Stimulated activated CD8-positive, alpha-beta memory T cell treated with anti-CD3 and anti-CD28 coated beads, Interleukin-15, amount 100 ng/mL, for 48 hours (primary cell): Measurements from ENCODE around the gene INAFM1.
A peak's percentile ranks its signal among the peaks of the same experiment; 100 is the strongest.

Source experiments
- DNase-seq, 2 donors: peaks; one replicate each; pipeline ENCODE4 v3.0.0-alpha.2; 2020; ENCODE audit warnings: low read depth in 2 of 2

Gene INAFM1

DNA sequence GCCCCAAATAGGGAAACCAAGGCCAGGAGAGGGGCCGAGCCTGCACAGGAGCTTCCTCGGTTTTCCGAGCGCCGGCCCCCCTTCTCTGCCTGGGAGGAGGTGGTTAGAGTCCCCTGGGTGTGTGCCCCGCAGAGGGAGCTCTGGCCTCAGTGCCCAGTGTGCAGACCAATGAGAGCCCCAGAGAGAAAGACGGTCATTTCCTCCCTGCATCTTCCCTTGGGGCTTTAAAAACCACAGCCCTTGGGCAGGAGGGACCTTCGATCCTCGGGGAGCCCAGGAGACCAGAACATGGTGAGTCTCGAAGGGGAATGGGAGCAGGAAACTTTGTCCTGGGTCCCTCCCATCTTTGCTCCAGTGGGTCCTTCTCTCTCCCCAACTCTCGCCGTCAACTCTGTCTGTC, 34.9 kb downstream of the INAFM1 start, which contains the start of gene C5AR1:
Gene C5AR1, plus strand, starts transcription at position 254 of the 400 bp plus-strand sequence. Its CDS starts 35 bp downstream, at position 289.
- no peak for DNase-seq

DNA sequence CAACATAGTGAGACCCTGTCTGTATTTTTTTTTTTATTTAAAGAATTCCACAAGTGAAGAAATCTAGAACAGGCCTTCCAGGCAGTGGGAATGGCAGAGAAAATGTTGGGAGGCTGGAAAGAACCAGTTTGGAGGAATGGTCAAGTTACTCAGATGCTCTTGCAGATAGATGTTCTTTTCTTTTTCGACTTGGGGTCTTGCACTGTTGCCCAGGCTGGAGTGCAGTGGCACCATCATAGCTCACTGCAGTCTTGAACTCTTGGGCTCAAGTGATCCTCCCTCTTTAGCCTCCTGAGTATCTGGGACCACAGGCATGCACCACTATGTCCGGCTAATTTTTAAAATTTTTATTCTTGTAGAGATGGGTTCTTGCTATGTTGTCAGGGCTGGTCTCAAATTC, 35.6 kb downstream of the INAFM1 start:
- DNase-seq, result no peak

DNA sequence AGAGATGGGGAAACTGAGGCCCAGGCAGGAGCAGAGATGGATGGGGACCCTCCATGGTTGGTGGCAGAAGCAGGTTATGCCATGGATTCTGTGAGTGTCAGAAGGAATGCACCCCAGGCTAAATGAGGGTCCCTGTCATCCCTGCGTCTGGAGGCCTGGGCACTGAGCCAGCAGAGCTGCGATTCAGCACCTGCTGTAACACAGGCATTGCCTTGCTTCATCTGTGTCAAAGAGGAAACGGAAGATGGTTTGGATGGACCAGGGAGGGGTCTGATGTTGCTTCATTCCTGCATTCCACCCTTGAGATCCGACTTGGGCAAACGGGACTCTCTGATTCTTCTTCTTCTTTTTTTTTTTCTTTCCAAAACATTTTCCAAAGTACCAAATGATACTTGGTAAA, 36.1 kb downstream of the INAFM1 start:
- DNase-seq, result no peak

DNA sequence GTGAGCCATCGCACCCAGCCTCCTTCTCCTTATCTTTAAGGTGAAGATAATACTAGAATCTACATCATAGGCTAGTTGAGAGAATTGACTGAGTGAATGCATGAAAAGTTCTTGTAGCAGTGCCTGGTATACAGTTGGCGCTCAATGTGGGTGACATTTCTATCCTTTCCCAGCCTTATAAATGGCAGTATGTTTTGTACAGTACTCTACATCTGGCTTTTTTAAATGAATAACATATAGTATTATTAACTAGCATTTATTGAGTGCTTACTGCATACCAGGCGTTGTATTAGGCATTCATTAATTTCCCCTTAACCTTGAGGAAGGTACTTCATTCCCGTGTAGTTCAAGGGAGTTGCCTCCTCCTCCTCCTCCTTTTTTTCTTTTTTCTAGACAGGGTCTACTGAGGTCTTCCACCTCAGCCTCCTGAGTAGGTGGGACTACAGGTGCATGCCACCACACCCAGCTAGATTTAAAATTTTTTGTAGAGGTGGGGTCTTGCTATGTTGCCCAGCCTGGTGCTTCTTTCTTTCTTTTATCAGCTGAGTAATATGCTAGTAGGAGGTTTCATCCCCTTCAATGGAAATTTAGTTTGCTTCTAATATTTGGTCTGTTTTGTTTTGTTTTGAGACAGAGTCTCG, 37.8 kb downstream of the INAFM1 start:
- DNase-seq, result no peak

DNA sequence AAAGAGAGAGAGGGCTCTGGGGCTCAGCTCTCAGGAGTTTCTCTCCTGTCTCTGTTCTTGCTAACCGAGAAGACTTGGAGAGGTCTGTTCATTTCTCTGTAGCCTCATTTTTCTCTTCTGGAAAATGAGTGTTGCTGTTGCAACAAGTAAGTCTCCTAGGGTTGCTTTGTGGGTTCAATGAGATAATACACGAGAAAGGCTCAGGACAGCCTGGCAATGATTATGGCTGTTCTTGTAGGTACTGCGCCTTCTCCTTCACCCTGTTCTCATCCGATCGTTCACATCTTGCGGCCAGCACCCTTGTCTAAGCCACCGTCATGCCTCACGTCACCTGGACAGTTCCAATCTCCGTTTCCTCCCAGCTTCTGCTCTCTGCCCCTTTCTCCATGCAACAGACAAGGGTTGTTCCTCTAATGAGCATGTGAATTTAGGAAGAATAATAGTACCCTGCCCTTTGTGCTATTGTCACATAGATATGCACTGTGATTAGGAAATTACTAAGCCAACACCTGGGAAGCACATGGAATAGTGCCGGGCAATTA, 39.1 kb downstream of the INAFM1 start:
- no peak for DNase-seq

DNA sequence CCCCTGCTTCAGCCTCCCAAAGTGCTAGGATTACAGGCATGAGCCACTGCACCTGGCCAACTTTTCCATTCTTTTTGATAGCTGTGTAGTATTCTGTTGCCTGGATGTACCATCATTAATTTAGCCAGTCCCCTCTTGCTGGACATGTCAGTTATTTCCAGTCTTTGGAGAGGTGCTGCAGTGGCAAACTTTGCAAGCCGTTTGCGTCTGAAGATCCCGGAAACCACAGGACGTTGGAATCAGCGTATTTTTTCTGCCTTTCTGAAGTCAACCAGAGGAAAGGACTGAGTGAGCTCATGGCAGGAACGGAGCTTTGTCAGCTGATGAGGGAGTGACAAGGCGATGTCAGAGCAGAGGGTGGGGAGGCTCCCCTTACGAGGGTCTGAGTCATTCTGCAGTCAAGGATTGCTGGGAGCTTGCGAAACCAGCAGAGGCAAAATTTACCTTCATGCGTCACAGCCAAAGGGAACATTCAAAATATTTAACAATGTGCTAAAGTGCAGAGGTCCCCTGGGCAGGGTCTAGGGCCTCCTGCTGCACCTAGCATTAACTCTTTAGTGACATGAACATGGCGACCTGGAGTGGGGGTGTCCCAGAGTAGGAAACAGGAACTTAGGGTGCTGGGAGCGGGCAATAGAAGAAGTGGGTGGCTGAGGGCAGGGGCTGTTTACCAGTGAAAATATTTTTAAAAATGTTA, 40.6 kb downstream of the INAFM1 start:
- peak; percentile 7 to 22 for DNase-seq

DNA sequence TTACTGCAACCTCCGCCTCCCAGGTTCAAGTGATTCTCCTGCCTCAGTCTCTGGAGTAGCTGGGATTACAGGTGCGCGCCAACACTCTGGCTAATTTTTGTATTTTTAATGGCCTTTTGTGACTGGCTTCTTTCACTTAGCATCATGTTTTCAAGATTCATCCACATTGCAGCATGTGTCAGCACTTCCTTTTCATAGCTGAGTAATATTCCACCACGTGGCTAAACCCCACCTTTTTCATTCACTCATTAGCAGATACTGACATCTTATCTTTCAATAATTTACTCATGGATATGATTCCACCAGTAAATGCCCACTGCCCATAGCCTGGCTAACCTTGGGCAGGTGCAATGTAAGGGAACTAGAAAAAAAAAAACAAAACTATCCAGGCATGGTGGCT, 41.8 kb downstream of the INAFM1 start:
- DNase-seq, result no peak

DNA sequence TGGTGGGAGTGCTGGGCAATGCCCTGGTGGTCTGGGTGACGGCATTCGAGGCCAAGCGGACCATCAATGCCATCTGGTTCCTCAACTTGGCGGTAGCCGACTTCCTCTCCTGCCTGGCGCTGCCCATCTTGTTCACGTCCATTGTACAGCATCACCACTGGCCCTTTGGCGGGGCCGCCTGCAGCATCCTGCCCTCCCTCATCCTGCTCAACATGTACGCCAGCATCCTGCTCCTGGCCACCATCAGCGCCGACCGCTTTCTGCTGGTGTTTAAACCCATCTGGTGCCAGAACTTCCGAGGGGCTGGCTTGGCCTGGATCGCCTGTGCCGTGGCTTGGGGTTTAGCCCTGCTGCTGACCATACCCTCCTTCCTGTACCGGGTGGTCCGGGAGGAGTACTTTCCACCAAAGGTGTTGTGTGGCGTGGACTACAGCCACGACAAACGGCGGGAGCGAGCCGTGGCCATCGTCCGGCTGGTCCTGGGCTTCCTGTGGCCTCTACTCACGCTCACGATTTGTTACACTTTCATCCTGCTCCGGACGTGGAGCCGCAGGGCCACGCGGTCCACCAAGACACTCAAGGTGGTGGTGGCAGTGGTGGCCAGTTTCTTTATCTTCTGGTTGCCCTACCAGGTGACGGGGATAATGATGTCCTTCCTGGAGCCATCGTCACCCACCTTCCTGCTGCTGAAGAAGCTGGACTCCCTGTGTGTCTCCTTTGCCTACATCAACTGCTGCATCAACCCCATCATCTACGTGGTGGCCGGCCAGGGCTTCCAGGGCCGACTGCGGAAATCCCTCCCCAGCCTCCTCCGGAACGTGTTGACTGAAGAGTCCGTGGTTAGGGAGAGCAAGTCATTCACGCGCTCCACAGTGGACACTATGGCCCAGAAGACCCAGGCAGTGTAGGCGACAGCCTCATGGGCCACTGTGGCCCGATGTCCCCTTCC, 45.5 kb downstream of the INAFM1 start:
- no peak for DNase-seq

DNA sequence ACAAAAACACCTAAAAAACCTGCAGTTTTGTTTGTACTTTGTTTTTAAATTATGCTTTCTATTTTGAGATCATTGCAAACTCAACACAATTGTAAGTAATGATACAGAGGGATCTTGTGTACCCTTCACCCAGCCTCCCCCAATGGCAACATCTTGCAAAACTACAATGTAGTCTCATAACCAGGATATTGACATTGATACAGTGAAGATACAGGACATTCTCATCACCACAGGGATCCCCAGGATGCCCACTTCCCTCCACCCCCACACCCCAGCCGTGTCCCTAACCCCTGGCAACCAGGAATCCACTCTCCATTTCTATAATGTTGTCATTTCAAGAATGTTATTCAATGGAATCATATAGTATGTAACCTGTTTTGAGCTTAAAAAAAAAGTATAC, 46.9 kb downstream of the INAFM1 start:
- no peak for DNase-seq

DNA sequence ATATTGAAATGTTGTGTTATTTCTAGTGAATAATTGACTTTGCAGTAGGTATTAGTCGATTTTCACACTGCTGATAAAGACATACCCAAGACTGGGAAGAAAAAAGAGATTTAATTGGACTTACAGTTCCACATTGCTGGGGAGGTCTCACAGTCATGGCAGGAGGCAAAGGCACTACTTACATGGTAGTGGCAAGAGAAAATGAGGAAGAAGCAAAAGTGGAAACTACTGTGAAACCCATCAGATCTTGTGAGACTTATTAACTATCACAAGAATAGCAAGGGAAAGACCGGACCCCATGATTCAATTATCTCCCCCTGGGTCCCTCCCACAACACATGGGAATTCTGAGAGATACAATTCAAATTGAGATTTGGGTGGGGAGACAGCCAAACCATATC, 47.4 kb downstream of the INAFM1 start:
- no peak for DNase-seq

DNA sequence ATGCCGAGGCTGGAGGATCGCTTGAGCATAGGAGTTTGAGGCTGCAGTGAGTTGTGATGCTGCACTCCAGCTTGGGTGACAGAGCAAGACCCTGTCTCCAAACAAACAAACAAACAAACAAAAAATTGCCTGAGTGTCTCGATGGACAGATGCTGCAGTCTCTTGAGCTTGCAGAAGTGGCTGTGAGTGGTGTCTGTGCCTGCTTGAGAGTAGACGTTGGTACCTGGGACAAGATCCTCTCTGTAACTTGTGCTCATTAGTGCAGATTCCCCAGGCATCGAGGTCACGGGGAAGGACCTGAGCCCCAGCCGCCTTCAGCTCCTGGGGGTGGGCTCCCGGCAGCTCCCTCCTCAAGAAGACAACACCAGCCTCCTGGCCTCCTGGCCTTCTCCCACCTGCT, 48.7 kb downstream of the INAFM1 start:
- no peak for DNase-seq

DNA sequence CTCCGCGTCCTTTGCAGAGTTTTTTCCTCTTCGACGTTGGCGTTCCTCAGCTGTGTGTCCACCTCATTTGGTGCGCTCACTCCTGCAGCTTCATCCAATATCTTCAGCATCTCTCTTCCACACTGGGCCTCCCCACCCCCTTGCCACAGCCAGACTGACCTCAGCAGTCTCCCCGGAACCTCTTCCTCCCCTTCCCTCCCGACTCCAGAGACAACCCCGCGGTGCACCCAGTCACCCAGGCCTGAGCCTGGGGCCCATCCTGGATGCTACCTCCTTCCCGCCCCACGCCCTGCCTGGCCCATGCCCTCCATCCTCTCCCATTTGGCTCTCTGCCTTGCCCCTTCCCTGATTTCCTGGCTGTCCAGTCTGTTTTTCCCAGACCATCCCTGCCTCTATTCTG, 49.2 kb downstream of the INAFM1 start:
- no peak for DNase-seq

DNA sequence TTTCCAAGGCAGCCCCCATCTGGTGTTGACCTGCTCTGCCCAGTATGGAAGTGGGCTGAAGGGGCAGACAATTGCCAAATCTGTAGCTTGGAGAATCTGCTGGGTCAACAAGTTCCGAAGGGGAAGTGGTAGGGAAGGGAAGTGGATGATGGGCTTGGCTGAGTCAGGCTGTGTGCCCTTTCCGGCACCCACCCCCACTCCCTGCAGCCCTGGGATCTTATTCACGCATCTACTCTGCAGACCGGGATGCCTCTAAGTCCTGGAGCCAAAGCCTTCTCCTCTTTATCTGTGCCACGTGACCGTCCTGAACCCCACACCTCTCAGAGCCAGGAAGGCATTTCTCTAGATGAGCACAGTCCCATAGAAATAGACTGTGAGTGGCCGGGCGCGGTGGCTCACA, 49.8 kb downstream of the INAFM1 start:
- DNase-seq, result no peak
